Measurements from ENCODE around the gene SNCA. TPM values are rescaled to one million over a fixed set of nuclear protein-coding genes. Genes with fewer than 3 reads are reported as not detected.

Gene SNCA
- total RNA-seq, 1 experiment from 2014 or later = 2.9 TPM

- Histone ChIP-seq H3K4me3 (ENCODE audit: insufficient read depth, low read depth, low read length) (no peak overlapping the region), H3K36me3 (replicated peaks; ENCODE audit: control insufficient read depth, insufficient read depth, low read length) (no peaks in the 10 kb centered on the region), H3K27me3 (ENCODE audit: control insufficient read depth, insufficient read depth, low read length) (no peaks in the 10 kb centered on the region)
- no peak for DNase-seq
Measured at GRCh38 chr4:89754531-89754930, 82.4 kb downstream of the SNCA start.

GRCh38 chr4:89753601-89754066 lies 83.3 kb downstream of the SNCA start:
- no peak for DNase-seq
- H3K36me3 ChIP-seq (replicated peaks; ENCODE audit: control insufficient read depth, insufficient read depth, low read length) = no peaks in the 10 kb centered on the region
- no peak overlapping the region for H3K4me3 ChIP-seq (ENCODE audit: insufficient read depth, low read depth, low read length)
- no peaks in the 10 kb centered on the region for H3K27me3 ChIP-seq (ENCODE audit: control insufficient read depth, insufficient read depth, low read length)

- H3K4me3 ChIP-seq (ENCODE audit: insufficient read depth, low read depth, low read length) = no peak overlapping the region
- DNase-seq = no peak
- H3K36me3 ChIP-seq (replicated peaks; ENCODE audit: control insufficient read depth, insufficient read depth, low read length) = no peaks in the 10 kb centered on the region
- H3K27me3 ChIP-seq (ENCODE audit: control insufficient read depth, insufficient read depth, low read length) = no peaks in the 10 kb centered on the region
Measured at GRCh38 chr4:89752932-89753598, 83.9 kb downstream of the SNCA start.

GRCh38 chr4:89751416-89751815 lies 85.5 kb downstream of the SNCA start:
- no peak for DNase-seq
- Histone ChIP-seq H3K4me3 (ENCODE audit: insufficient read depth, low read depth, low read length) (no peak overlapping the region), H3K27me3 (ENCODE audit: control insufficient read depth, insufficient read depth, low read length) (no peaks in the 10 kb centered on the region), H3K36me3 (replicated peaks; ENCODE audit: control insufficient read depth, insufficient read depth, low read length) (no peaks in the 10 kb centered on the region)

- no peak for DNase-seq
- Histone ChIP-seq H3K36me3 (replicated peaks; ENCODE audit: control insufficient read depth, insufficient read depth, low read length) (no peaks in the 10 kb centered on the region), H3K27me3 (ENCODE audit: control insufficient read depth, insufficient read depth, low read length) (no peaks in the 10 kb centered on the region), H3K4me3 (ENCODE audit: insufficient read depth, low read depth, low read length) (no peak overlapping the region)
Measured at GRCh38 chr4:89746377-89746776, 90.6 kb downstream of the SNCA start.

GRCh38 chr4:89745708-89746107 lies 91.3 kb downstream of the SNCA start:
- DNase-seq = no peak
- no peak overlapping the region for H3K4me3 ChIP-seq (ENCODE audit: insufficient read depth, low read depth, low read length)
- no peaks in the 10 kb centered on the region for H3K36me3 ChIP-seq (replicated peaks; ENCODE audit: control insufficient read depth, insufficient read depth, low read length)
- no peaks in the 10 kb centered on the region for H3K27me3 ChIP-seq (ENCODE audit: control insufficient read depth, insufficient read depth, low read length)

- no peak for DNase-seq
Measured at GRCh38 chr4:89744914-89745313, 92.0 kb downstream of the SNCA start.

GRCh38 chr4:89741768-89742167 lies 95.2 kb downstream of the SNCA start:
- no peaks in the 10 kb centered on the region for H3K36me3 ChIP-seq (replicated peaks; ENCODE audit: control insufficient read depth, insufficient read depth, low read length)
- no peaks in the 10 kb centered on the region for H3K27me3 ChIP-seq (ENCODE audit: control insufficient read depth, insufficient read depth, low read length)
- DNase-seq = no peak
- H3K4me3 ChIP-seq (ENCODE audit: insufficient read depth, low read depth, low read length) = no peak overlapping the region

More at GRCh38 chr4:89744914-89745313, 92.0 kb downstream of the SNCA start:
- Histone ChIP-seq H3K36me3 (replicated peaks; ENCODE audit: control insufficient read depth, insufficient read depth, low read length) (no peaks in the 10 kb centered on the region), H3K4me3 (ENCODE audit: insufficient read depth, low read depth, low read length) (no peak overlapping the region), H3K27me3 (ENCODE audit: control insufficient read depth, insufficient read depth, low read length) (no peaks in the 10 kb centered on the region)

- Histone ChIP-seq H3K27me3 (ENCODE audit: control insufficient read depth, insufficient read depth, low read length) (no peaks in the 10 kb centered on the region), H3K4me3 (ENCODE audit: insufficient read depth, low read depth, low read length) (no peak overlapping the region), H3K36me3 (replicated peaks; ENCODE audit: control insufficient read depth, insufficient read depth, low read length) (no peaks in the 10 kb centered on the region)
- DNase-seq = no peak
Measured at GRCh38 chr4:89739311-89739988, 97.5 kb downstream of the SNCA start.

- no peak for DNase-seq
- Histone ChIP-seq H3K4me3 (ENCODE audit: insufficient read depth, low read depth, low read length) (no peak overlapping the region), H3K27me3 (ENCODE audit: control insufficient read depth, insufficient read depth, low read length) (no peaks in the 10 kb centered on the region), H3K36me3 (replicated peaks; ENCODE audit: control insufficient read depth, insufficient read depth, low read length) (no peaks in the 10 kb centered on the region)
Measured at GRCh38 chr4:89737888-89738287, 99.1 kb downstream of the SNCA start.

- DNase-seq = no peak
- Histone ChIP-seq H3K36me3 (replicated peaks; ENCODE audit: control insufficient read depth, insufficient read depth, low read length) (no peaks in the 10 kb centered on the region), H3K4me3 (ENCODE audit: insufficient read depth, low read depth, low read length) (no peak overlapping the region), H3K27me3 (ENCODE audit: control insufficient read depth, insufficient read depth, low read length) (no peaks in the 10 kb centered on the region)
Measured at GRCh38 chr4:89733946-89734345, 103.0 kb downstream of the SNCA start.

- no peaks in the 10 kb centered on the region for H3K36me3 ChIP-seq (replicated peaks; ENCODE audit: control insufficient read depth, insufficient read depth, low read length)
- H3K27me3 ChIP-seq (ENCODE audit: control insufficient read depth, insufficient read depth, low read length) = no peaks in the 10 kb centered on the region
- H3K4me3 ChIP-seq (ENCODE audit: insufficient read depth, low read depth, low read length) = no peak overlapping the region
- DNase-seq = no peak
Measured at GRCh38 chr4:89727238-89727637, 109.7 kb downstream of the SNCA start.

- no peaks in the 10 kb centered on the region for H3K27me3 ChIP-seq (ENCODE audit: control insufficient read depth, insufficient read depth, low read length)
- DNase-seq = no peak
- H3K36me3 ChIP-seq (replicated peaks; ENCODE audit: control insufficient read depth, insufficient read depth, low read length) = no peaks in the 10 kb centered on the region
- H3K4me3 ChIP-seq (ENCODE audit: insufficient read depth, low read depth, low read length) = no peak overlapping the region
Measured at GRCh38 chr4:89725268-89725667, 111.7 kb downstream of the SNCA start.

GRCh38 chr4:89724716-89725115 lies 112.2 kb downstream of the SNCA start:
- DNase-seq = no peak
- Histone ChIP-seq H3K4me3 (ENCODE audit: insufficient read depth, low read depth, low read length) (no peak overlapping the region), H3K36me3 (replicated peaks; ENCODE audit: control insufficient read depth, insufficient read depth, low read length) (no peaks in the 10 kb centered on the region), H3K27me3 (ENCODE audit: control insufficient read depth, insufficient read depth, low read length) (no peaks in the 10 kb centered on the region)

- no peak overlapping the region for H3K4me3 ChIP-seq (ENCODE audit: insufficient read depth, low read depth, low read length)
- H3K27me3 ChIP-seq (ENCODE audit: control insufficient read depth, insufficient read depth, low read length) = no peaks in the 10 kb centered on the region
- no peak for DNase-seq
- H3K36me3 ChIP-seq (replicated peaks; ENCODE audit: control insufficient read depth, insufficient read depth, low read length) = no peaks in the 10 kb centered on the region
Measured at GRCh38 chr4:89723096-89723495, 113.9 kb downstream of the SNCA start.
